Activated T-cell treated with anti-CD3 and anti-CD28 coated beads for 24 hours (primary cell): Measurements from ENCODE around the gene KIAA1958.
"Not testable (repeated sequence)": the region's sequence is repeated elsewhere in the genome, so short reads cannot be mapped to it uniquely, and the experiment has no call there.

Experiments
- DNase-seq: peaks from one replicate; pipeline ENCODE4 v3.0.0-alpha.2; 2020; ENCODE audit warnings: low read depth

KIAA1958 gene

GRCh38 chr9:112489876-112490666, 3.4 kb downstream of the KIAA1958 start:
- DNase-seq = no peak

DNA sequence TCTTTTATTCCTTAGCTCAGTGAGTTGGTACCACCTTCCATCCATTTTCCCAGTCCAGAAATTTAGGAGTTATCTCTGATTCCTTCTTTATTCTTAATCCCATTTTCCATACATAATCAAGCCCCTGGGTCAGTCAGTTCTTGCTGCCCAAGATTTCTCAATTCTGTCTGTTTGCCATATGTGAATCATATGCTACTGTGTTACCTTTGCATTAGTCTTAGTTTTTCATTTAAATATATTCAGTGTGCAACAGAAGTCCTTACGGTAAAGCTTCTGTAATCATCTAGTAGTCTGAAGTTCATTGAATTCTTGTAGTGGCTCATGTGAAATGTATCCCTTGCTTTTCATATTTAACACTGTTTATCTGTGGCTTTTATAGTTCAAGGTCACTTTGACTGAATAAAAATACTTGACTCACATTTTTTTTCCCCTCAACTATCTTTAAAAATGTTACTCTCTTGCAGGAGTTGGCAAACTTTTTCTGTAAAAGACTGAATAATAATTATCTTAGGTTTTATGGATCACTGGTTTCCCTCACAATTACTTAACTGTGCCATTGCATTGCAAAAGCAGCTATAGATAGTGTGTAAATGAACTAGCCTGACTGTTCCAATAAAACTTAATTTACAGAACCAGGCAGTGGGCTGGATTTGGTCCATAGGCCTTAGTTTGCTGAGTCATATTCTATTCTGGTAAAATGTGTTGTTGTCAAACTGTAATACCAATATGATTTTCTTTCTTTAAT, 6.9 kb downstream of the KIAA1958 start:
- DNase-seq = no peak

GRCh38 chr9:112494153-112494552, 7.5 kb downstream of the KIAA1958 start:
- DNase-seq = no peak

DNA sequence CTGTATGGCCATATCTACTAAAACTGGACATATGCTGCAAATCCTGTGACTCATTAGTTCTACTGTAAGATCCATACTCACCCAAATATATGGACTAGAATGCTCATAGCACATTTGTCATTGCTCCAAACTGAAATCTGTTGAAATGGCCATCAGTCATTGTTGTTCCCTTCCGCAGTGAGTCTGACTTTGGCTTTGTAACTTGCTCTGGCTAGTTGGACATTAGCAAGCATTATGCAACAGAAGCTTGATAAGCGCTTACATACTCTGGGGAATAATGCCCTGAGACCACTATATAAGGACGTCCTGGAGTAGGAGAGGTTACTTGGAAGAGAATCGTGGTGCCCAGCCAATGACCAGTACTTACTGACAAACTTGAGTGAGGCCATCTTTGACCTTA, 9.0 kb downstream of the KIAA1958 start:
- no peak for DNase-seq

DNA sequence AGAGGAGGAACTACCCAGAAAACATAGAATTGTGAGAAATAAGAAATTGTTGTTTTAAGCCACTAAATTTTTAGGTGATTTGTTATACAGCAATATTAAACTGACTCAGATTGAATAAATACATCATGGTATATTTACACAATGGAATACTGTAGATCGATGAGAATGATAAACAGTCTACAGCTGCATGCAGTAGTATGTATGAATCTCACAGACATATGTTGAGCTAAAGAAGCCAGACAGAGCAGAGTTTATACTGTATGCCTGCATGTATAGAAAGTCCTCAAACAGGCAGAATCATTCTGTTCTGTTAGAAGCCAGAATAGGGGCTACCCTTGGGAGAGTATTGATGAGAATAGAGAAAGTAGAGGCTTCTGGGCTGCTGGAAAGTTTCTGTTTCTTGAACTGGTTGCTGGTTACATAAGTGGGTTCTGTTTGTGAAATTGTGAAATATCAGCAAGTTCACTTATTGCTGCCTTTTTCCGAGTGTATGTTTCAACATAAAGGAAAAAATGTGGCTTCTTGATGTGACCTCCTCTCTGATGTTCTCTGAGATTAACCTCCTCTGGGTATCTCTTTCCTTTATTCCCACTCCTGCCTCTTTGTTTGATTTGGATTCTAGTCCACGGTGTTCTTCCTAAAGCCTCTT, 9.6 kb downstream of the KIAA1958 start:
- no peak for DNase-seq

- DNase-seq = no peak
Measured at GRCh38 chr9:112500842-112501241, 14.2 kb downstream of the KIAA1958 start.

- DNase-seq = no peak
Measured at GRCh38 chr9:112501287-112501686, 14.7 kb downstream of the KIAA1958 start.

DNA sequence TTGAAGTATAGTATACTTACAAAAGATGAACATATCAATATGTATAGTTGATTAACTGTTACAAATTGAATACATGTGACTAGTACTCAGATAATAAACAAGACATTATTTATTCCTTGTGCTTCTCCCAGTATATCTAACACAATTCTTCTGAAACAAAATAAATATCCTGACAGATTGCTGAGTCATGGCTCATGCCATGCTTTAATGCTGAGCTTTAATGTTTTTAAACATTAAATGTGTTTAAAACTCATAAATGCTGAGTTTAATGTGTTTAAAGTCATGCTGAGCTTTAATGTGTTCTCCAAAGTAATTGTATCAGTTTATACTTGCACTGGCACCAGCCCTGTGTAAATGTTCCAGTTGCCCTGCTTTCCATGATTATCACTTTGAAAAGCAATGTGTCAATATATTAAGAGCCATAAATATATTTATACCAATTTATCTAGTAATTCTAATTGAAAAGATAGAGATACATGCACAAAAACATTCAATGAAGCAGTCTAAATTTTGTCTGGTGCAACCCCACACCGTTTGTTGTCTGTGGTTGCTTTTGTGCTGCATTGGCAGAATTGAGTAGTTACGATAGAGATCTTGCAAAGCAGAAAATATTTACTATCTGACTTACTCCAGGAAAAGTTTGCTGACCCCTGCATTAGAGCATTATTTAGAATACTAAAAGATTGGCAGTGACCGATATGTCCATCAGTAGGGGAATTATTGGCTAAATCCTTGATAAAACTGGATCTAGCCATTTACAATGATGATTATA, 15.7 kb downstream of the KIAA1958 start:
- DNase-seq = no peak

DNA sequence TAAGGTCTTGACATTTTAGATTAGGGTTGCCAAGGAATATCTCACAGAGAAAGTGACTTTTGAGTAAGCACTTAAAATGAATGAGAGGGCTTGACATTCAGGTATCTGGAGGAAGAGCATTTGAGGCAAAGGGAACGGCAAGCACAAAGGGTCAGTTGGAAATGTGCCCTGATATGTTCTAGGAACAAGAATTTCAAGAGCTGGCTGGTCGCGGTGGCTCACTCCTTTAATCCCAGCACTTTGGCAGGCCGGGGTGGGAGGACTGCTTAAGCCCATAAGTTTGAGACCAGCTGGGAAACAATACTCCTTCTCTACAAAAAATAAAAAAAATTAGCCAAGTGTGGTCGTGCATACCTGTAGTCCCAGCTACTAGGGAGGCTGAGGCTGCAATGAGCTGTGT, 16.5 kb downstream of the KIAA1958 start:
- no peak for DNase-seq

GRCh38 chr9:112505086-112505485, 18.5 kb downstream of the KIAA1958 start:
- no peak for DNase-seq

GRCh38 chr9:112505607-112506006, 19.0 kb downstream of the KIAA1958 start:
- DNase-seq = no peak

GRCh38 chr9:112506571-112506970, 19.9 kb downstream of the KIAA1958 start:
- DNase-seq = no peak

DNA sequence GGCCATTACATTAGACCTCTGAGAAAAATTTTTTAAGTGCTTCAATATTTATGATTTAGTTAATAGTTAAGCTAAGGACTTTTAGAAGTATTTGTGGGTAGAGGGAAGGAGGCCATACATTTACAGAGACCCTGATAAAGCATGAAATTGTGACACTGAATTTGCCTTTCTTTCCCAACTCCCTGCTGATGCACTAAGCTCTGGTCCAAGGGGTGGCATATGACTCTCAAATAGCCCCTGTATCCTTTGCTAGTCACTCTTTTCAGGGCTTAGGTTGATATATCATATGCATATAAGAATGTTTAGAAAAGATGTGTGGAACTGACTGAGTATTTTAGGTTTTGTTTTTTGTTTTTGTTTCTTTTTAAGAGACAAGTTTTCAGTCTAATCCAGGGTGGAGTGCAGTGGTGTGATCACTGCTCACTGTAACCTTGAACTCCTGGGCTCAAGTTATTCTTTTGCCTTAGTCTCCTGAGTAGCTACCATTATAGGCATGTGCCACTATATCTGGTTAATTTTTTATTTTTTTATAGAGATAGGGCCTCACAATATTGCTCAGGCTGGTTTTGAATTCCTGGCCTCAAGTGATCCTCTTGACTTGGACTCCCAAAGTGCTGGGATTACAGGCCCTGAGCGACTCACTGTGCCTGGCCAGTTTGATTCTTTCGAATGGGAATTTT, 20.5 kb downstream of the KIAA1958 start:
- no peak for DNase-seq

DNA sequence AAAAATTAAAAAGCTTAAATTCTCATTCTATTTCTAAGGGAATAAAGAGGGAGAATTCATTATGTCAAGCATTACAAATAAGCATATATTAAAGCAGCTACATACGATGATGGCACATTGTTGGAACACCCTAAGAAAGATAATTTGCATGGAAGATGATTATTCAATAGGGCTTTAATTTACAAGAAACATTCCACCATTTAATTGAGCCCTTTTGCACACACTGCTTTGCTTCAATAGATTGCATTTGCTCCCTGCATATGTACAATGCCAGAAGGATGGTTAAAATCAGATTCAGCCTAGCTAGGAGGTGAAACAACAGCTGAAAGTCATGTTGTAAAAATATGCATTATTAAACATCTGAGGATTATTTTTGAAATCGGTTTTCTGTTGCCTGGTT, 21.8 kb downstream of the KIAA1958 start:
- no peak for DNase-seq

DNA sequence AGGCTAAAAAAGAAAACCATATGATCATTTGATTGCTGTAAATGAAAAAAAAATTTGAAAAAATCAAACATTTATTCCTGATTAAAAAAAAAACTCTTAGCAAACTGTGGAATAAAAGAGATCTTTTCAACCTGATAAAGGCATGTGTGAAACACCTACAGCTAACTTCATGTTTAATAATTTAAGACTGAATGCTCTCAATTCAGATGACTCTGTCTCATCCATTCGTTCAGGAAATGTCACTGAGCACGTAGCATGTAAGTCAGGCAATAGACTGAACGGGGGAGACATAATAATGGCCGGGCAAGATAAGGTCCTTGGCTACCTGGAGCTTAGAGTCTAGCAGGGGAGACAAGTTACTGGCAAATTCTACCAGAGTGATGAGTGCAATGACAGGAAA, 25.8 kb downstream of the KIAA1958 start:
- DNase-seq = not testable (repeated sequence)

DNA sequence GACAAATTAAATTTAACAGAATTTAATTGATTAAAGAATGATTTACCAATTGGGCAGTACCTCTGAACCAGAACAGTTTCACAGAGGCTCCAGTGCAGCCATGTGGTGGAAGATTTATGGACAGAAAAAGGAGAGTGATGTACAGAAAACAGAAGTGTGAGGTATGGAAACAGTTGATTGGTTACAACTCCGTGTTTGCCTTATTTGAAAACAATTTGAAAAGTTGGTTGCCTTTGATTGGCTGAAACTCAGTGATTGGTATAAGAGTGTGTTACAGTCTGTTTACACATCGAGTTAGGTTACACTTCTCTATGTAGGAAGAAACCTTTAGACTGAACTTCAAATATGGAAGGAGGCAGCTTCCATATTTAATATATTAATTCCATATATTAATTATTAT, 30.1 kb downstream of the KIAA1958 start:
- no peak for DNase-seq

- no peak for DNase-seq
Measured at GRCh38 chr9:112520069-112520468, 33.4 kb downstream of the KIAA1958 start.

GRCh38 chr9:112520656-112521055, 34.0 kb downstream of the KIAA1958 start:
- no peak for DNase-seq

DNA sequence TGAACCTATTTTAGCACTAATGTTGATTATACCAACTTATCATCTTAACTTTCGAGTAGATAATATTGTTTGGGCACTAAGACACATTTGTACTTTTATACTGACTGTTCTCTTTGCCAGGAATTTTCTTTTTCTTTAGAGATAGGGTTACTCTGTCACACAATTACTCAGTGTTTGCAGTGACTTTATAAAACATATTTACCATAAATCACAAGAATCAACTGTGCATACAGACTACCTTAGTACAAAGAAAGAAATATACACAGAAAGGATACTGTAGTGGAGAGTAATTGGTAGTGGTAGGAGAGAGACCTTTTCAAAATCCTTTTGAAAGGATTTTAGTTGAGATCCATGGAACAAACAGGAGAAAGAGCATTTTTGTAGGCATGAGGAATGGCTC, 40.3 kb downstream of the KIAA1958 start:
- DNase-seq = no peak

DNA sequence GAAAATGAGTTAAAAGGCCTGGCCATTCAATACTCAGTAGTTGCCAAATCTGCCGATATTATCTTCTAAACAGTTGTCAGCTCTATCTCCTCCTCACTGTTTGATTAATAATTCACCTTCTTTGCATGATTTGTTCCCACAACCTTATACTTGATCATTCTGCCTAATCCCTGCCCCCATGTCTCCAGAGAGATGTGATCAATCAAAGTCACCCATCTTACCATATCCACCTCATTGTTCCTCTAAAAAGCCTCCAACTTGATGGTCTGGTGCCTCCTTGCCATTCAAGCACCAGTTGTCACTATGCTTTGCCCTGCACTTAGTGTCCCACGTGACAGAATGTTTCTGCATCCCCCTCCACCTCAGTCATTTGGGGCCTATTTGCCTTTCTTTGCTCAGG, 41.3 kb downstream of the KIAA1958 start:
- no peak for DNase-seq

DNA sequence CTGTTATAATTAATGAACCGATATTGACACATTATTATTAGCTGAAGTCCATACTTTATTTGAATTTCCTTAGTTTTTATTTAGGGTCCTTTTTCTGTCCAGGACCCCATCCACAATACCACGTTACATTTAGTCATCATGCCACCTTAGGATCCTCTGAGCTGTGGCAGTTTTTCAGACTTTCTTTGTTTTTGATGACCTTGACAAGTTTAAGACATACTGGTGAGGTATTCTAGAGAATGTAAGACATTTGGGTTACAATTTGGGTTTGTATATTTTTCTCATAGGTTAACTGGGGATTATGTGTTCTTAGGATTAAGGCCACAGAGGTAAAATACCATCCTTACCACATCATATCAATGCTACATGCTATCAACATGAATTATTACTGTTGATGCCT, 42.7 kb downstream of the KIAA1958 start:
- no peak for DNase-seq

DNA sequence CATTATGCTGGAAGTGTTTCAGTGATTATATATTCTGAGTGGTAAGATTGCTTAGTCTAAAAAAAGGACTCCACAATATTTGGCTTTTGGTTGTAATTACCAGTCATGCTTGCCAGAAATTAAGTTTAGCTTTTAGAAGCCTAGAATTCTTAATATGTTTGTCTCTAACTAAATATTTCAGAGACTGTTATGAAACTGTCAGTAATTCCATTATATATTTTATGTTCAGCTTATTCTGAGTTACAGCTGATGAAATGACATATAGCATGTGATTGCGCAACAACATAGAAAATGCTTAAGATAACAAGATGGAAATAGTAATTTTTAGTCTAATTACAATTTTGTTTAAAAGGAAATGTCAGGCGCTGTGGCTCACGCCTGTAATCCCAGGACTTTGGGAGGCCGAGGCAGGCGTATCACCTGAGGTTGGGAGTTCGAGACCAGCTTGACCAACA, 44.2 kb downstream of the KIAA1958 start:
- DNase-seq = no peak
